DOHH2 (cell line): Measurements from ENCODE around the gene IGSF10.

Experiments
- CTCF ChIP-seq: fragments of 200-600 bp; sonication (generic); IDR thresholded peaks from one replicate; pipeline ENCODE4 v1.5.1; 2014; ENCODE audit warnings: antibody characterized with exemption, mild to moderate bottlenecking, low read depth, low read length; ENCODE audit not compliant: poor library complexity, severe bottlenecking
- EZH2phosphoT487 ChIP-seq: fragments of 200-600 bp; sonication (generic); IDR thresholded peaks from 2 replicates; pipeline ENCODE4 v1.6.1; 2017; ENCODE audit warnings: borderline replicate concordance, mild to moderate bottlenecking, antibody characterized with exemption, low read length, moderate library complexity, mixed read lengths

GRCh38 chr3:151421938-151422337, 38.9 kb downstream of the IGSF10 start:
- TF ChIP-seq CTCF (peak; percentile 49), EZH2phosphoT487 (no peak)
